Smooth muscle cell (in vitro differentiated cells): ENCODE results near the gene ORAI1. TPM values are rescaled to one million over a fixed set of nuclear protein-coding genes. Genes with fewer than 3 reads are reported as not detected.

Experiments used
- DNase-seq: peaks from one replicate; lab custom pipeline; 2025; ENCODE audit not compliant: unreplicated experiment; lab: John Stamatoyannopoulos, UW
- H2AFZ ChIP-seq: fragments of 200-600 bp; sonication (generic); 2 replicates; pipeline ENCODE4 v1.6.0; 2016; ENCODE audit warnings: antibody characterized with exemption, low read depth, mild to moderate bottlenecking
- H3F3A ChIP-seq: fragments of 200-600 bp; sonication (generic); 2 replicates; pipeline ENCODE4 v1.6.0; 2017; ENCODE audit warnings: antibody characterized with exemption, low read depth
- H3K27ac ChIP-seq: fragments of 200-600 bp; sonication (generic); 2 replicates; pipeline ENCODE4 v1.5.1; 2016; ENCODE audit warnings: low read depth, mild to moderate bottlenecking
- H3K27me3 ChIP-seq: fragments of 200-600 bp; sonication (generic); 2 replicates; pipeline ENCODE4 v1.6.1; 2016; ENCODE audit warnings: low read depth, mild to moderate bottlenecking
- H3K36me3 ChIP-seq: fragments of 200-600 bp; sonication (generic); 2 replicates; pipeline ENCODE4 v1.5.1; 2016; ENCODE audit warnings: low read depth
- H3K4me1 ChIP-seq: fragments of 200-600 bp; sonication (generic); 2 replicates; pipeline ENCODE4 v1.5.1; 2016; ENCODE audit warnings: low read depth
- H3K4me2 ChIP-seq: fragments of 200-600 bp; sonication (generic); 2 replicates; pipeline ENCODE4 v1.6.0; 2016; ENCODE audit warnings: mild to moderate bottlenecking
- H3K4me3 ChIP-seq: fragments of 200-600 bp; sonication (generic); 2 replicates; pipeline ENCODE4 v1.5.1; 2016; ENCODE audit warnings: mild to moderate bottlenecking
- H3K79me2 ChIP-seq: fragments of 200-600 bp; sonication (generic); 2 replicates; pipeline ENCODE4 v1.6.0; 2016; ENCODE audit warnings: low read depth, mild to moderate bottlenecking
- H3K9ac ChIP-seq: fragments of 200-600 bp; sonication (generic); 2 replicates; pipeline ENCODE4 v1.6.0; 2016; ENCODE audit warnings: low read depth
- H3K9me3 ChIP-seq: fragments of 200-600 bp; sonication (generic); replicated peaks from 2 replicates; pipeline ENCODE4 v1.5.1; 2016; ENCODE audit warnings: low read depth
- H4K20me1 ChIP-seq: fragments of 200-600 bp; sonication (generic); 2 replicates; pipeline ENCODE4 v1.6.0; 2016; ENCODE audit warnings: low read depth
- CTCF ChIP-seq: fragments of 200-600 bp; sonication (generic); IDR thresholded peaks from 2 replicates; pipeline ENCODE4 v1.5.1; 2017; ENCODE audit warnings: borderline replicate concordance, mild to moderate bottlenecking, antibody characterized with exemption; ENCODE audit not compliant: insufficient read depth, poor library complexity, severe bottlenecking
- whole genome bisulfite sequencing: methylation state at CpG from one replicate; pipeline ENCODE4 v1.1.7; 2016; ENCODE audit warnings: low lambda C conversion rate; 5-methylcytosine and 5-hydroxymethylcytosine counted together
- polyA plus RNA-seq: library from polyadenylated mRNA; unstranded; fragments of >200 nt; fragmentation: Nextera tagmentation; extraction: Ambion mirVana; gene quantifications from 2 replicates; pipeline ENCODE4 v1.2.1, GENCODE V29; 2016
- total RNA-seq: library from RNA; depleted of rRNA; stranded (reverse); fragments of >200 nt; gene quantifications from 2 replicates; pipeline ENCODE4 v1.2.3, GENCODE V29; 2014

The ORAI1 gene
- total and polyA plus RNA-seq, 2 experiments from 2014 or later: 5.5 to 23.4 TPM

- peaks cover 4% of the 10 kb centered on the region for H3F3A ChIP-seq
- H3K9me3 ChIP-seq: no peaks in the 10 kb centered on the region
- peak overlapping the region; percentile 87 for H3K4me2 ChIP-seq
- peak overlapping the region; percentile 84 for H3K27ac ChIP-seq
- peaks cover 9% of the 10 kb centered on the region for H3K4me1 ChIP-seq
- H3K79me2 ChIP-seq: no peaks in the 10 kb centered on the region
- H3K4me3 ChIP-seq: peak overlapping the region; percentile 43
- no peaks in the 10 kb centered on the region for H3K27me3 ChIP-seq
- peak overlapping the region; percentile 99 for H2AFZ ChIP-seq
- no peak for DNase-seq
- TF ChIP-seq CTCF: no peak
- H3K9ac ChIP-seq: peak overlapping the region; percentile 71
- 51% methylated on average over 10 of the region's 10 CpGs for WGBS
- no peaks in the 10 kb centered on the region for H4K20me1 ChIP-seq
- no peaks in the 10 kb centered on the region for H3K36me3 ChIP-seq
These were observed 35.7 kb upstream of the ORAI1 start for GRCh38 chr12:121590476-121591143.

GRCh38 chr12:121592320-121592719 lies 34.0 kb upstream of the ORAI1 start:
- DNase-seq: no peak
- Histone ChIP-seq H3K4me1 (peaks cover 9% of the 10 kb centered on the region), H3K4me2 (no peak overlapping the region), H3K79me2 (no peaks in the 10 kb centered on the region), H3K36me3 (no peaks in the 10 kb centered on the region), H3K4me3 (no peak overlapping the region), H2AFZ (no peak overlapping the region), H3K27ac (no peak overlapping the region), H3K9me3 (no peaks in the 10 kb centered on the region), H3K9ac (no peak overlapping the region), H4K20me1 (no peaks in the 10 kb centered on the region), H3F3A (peaks cover 4% of the 10 kb centered on the region), H3K27me3 (no peaks in the 10 kb centered on the region)
- TF ChIP-seq CTCF: no peak
- WGBS: 76% methylated on average over 4 of the region's 4 CpGs

GRCh38 chr12:121595520-121595919 lies 30.8 kb upstream of the ORAI1 start:
- no peak overlapping the region for H2AFZ ChIP-seq
- H4K20me1 ChIP-seq: no peaks in the 10 kb centered on the region
- H3K9ac ChIP-seq: no peak overlapping the region
- H3K27me3 ChIP-seq: no peaks in the 10 kb centered on the region
- no peak overlapping the region for H3K27ac ChIP-seq
- no peaks in the 10 kb centered on the region for H3K9me3 ChIP-seq
- TF ChIP-seq CTCF: no peak
- no peak overlapping the region for H3K4me3 ChIP-seq
- H3K4me1 ChIP-seq: peaks cover 5% of the 10 kb centered on the region
- no peaks in the 10 kb centered on the region for H3K36me3 ChIP-seq
- no peak for DNase-seq
- no peaks in the 10 kb centered on the region for H3K79me2 ChIP-seq
- no peak overlapping the region for H3K4me2 ChIP-seq
- 97% methylated on average over 12 of the region's 12 CpGs for whole genome bisulfite sequencing
- H3F3A ChIP-seq: peaks cover under 1% of the 10 kb centered on the region

- H3K27me3 ChIP-seq: no peaks in the 10 kb centered on the region
- 95% methylated on average over 5 of the region's 5 CpGs for WGBS
- no peak overlapping the region for H2AFZ ChIP-seq
- TF ChIP-seq CTCF: no peak
- H3K27ac ChIP-seq: no peak overlapping the region
- H3K79me2 ChIP-seq: no peaks in the 10 kb centered on the region
- no peak overlapping the region for H3K9ac ChIP-seq
- no peaks in the 10 kb centered on the region for H3K36me3 ChIP-seq
- no peaks in the 10 kb centered on the region for H3K9me3 ChIP-seq
- H4K20me1 ChIP-seq: no peaks in the 10 kb centered on the region
- no peak overlapping the region for H3K4me2 ChIP-seq
- no peaks in the 10 kb centered on the region for H3K4me1 ChIP-seq
- no peak for DNase-seq
- H3K4me3 ChIP-seq: no peak overlapping the region
- no peaks in the 10 kb centered on the region for H3F3A ChIP-seq
These were observed 29.8 kb upstream of the ORAI1 start for GRCh38 chr12:121596526-121596925.
